ENCODE data around the gene ABCA13. TPM values are rescaled to one million over a fixed set of nuclear protein-coding genes. Genes with fewer than 3 reads are reported as not detected.

The ABCA13 gene
- total RNA-seq, 1 donor from 2014 or later = 4.3 TPM

DNA sequence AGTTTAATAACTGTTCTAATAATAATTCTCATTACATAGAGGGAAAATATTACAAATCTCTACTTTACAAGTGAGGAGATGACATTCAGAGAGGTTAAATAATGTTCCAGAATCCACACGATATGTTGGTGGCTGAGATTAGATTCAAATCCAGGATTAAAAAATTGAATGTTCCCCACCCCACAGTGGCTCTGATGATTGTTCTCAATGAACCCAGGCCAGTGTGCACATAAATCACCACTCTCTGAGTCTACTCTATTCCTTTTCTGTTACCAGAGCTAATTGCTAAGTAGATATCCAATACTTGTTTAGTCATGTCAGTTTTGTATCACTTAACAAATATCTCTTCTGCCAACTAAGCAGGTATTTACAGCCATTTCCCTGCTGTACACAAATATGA is 281.0 kb downstream of the ABCA13 start:
- ATAC-seq = no peak

DNA sequence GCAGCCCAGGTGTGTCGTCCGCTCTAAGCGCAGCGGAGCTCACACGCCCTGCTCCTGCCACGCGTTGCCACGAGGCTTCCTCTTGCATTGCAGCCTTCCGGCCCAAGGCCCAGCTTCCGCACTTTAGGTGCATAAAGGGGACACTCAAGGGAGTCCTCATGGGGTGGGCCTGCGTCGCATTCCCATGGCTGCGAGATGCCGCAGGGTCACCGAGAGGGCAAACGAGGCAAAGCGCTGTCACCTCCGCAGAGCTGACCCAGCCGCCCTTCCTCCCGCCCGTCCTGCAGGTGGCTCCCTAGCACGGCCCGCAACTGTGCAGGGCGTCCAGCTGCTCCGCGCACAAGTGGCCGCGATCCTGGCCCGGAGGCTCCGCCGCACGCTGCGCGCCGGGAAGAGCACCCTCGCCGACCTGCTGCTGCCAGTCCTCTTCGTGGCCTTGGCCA is 283.5 kb downstream of the ABCA13 start:
- ATAC-seq = no peak

DNA sequence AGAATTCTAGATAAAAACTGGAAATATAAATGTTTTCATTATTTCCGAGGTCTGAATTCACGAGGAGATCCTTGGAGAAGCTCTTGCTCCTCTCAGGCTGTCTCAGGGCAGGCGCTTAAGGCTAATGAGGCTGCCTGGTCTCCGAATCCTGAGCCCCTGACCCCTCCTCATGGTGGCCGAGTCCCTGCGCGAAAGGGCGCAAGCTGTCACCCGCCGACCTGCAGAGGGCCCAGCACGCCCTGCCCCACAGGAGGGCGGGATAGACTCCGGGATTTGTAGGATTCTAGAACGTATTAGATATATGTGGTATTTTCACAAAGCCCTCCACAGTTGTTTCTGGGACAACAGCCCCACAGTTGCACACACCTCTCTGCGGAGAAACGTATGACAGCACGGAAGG is 284.1 kb downstream of the ABCA13 start:
- no peak for ATAC-seq

DNA sequence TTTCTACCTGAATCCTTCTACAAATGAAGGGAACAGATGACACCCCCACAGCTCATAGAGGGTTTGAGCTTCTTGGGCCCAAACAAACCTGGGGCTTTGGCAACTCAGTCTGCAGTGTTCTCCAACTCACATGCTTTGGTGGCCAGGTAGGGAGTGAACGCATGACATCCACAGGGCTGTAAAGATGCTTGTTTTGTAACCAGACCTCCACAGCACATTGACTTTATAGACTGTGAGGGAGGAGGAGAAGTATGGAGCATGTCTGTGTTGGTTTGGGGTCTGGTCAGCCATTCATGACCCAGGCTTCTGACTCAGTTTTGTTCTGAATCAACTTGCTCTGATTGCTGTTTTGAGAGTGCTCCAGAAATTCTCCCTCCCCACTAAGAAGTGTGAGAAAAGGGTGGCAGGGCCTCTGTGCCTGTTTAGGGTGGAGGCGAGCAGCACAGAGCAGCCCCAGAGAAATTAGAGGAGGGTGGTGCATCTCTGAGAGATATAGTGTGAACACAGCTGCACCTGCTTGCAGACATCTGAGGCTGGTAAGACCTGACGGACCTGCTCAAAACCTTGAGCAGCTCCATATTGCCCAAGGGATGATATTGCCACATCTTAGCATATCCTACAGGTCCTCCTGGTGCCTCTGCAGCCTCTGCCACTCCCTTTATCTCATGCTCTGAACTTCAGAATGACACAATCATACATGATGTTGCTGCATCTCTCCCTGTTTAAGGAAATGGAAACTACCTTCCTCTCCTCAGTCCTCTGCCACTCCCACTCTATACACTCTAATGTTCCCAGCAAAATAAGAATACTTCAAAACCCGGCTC is 287.7 kb downstream of the ABCA13 start:
- peak; percentile 99 for ATAC-seq

DNA sequence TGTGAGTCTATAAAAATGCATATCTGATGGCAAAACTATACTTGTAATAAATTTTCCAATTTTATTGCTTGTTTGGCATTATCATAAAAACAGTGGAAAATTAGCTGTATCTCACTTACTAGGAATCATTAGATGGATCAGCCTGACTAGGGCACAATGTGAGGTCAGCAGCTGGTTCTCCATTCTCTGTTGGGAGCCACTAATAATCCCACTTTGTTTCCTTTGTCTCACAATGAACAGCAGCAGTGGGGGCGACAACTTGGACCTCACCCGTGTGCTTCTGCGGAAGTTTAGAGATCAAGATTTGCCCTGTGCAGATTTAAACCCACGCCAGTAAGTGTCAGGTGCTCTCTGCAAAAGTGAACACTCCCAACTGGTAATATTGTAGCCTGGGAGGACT is 295.5 kb downstream of the ABCA13 start:
- ATAC-seq = no peak

- ATAC-seq = no peak
These were observed 299.9 kb downstream of the ABCA13 start for GRCh38 chr7:48471196-48471595.

- ATAC-seq = no peak
These were observed 301.4 kb downstream of the ABCA13 start for GRCh38 chr7:48472640-48473039.

- no peak for ATAC-seq
These were observed 302.1 kb downstream of the ABCA13 start for GRCh38 chr7:48473205-48473865.

GRCh38 chr7:48481235-48481634 is 310.0 kb downstream of the ABCA13 start:
- ATAC-seq = no peak

GRCh38 chr7:48497521-48497920 is 326.3 kb downstream of the ABCA13 start:
- no peak for ATAC-seq

- ATAC-seq = no peak
These were observed 330.8 kb downstream of the ABCA13 start for GRCh38 chr7:48502021-48502420.

GRCh38 chr7:48505051-48505450 is 333.8 kb downstream of the ABCA13 start:
- ATAC-seq = no peak

DNA sequence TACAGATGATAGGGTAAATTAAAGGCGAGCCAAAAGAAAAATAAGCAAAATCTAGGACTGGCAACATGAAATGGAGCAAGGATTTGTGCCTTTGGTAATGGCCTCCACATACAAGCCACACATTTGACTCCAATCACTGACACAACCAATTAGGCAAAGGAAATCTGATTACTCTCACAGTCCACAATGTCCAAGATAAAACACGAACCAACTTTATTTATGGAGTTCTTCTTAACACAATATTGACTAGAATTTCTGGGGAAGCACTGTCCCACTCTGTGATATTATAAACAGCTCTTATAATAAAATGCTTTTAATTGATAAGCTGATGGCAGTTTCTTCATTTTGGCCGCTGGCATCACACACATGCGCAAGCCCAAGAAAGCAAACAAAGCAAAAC is 334.2 kb downstream of the ABCA13 start:
- ATAC-seq = no peak

- ATAC-seq = no peak
These were observed 335.3 kb downstream of the ABCA13 start for GRCh38 chr7:48506569-48506968.

DNA sequence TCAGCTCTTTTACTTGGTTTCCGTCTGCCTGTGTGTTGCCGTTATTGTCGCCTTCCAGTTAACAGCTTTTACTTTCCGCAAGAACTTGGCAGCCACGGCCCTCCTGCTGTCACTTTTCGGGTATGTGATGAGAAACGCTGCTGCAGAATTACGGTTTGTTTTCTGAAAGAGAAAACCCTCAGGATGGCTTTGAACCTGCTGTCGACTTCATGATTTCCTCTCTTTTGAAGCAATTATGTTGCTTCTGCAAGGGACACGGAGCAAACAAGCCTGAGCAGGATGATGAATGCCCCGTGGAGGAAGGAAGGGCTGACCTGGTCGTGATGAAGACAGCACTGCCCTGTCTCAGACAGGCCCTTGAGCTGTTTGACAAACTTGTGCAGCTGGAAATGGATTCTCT is 339.8 kb downstream of the ABCA13 start:
- ATAC-seq = peak; percentile 37

DNA sequence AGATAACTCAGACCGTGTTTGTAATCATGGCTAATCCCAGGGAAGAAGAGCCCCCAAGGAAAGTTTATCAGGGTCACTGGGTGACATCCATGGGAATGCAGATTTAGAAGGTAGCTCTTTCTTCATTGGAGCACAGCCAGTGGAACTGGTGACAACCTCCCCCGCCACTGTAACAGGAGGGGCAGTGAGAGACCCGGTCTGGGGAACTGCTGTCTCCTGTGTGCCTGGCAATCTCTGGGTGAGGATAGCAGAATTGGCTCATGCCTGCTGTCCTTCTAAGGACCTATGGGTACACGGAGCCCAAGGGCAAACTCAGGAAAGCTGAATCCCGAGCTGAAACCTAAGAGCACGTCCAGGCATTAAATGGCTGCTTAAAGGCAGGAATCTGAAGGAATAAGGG is 341.6 kb downstream of the ABCA13 start:
- no peak for ATAC-seq

- no peak for ATAC-seq
These were observed 343.9 kb downstream of the ABCA13 start for GRCh38 chr7:48515171-48515570.

DNA sequence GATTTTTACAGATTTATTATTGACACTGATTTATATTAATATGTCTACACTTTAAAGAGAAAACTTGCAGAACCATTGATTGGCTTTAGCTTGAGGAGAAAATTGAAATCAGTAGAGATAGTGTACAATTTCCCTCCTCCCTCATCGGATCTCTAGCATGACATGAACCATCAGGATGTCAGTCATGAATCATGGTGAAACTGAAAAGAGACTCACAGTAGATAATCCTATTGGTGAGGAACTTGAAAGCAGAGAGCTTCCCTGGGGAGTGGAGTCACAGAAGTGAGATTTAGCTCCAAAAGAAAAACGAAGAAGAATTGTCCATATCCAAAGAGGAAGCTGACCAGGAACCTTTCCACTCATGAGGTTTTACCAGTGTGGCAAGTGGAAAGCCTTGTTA is 346.8 kb downstream of the ABCA13 start:
- no peak for ATAC-seq

- ATAC-seq = peak; percentile 20
These were observed 351.4 kb downstream of the ABCA13 start for GRCh38 chr7:48522692-48523091.

DNA sequence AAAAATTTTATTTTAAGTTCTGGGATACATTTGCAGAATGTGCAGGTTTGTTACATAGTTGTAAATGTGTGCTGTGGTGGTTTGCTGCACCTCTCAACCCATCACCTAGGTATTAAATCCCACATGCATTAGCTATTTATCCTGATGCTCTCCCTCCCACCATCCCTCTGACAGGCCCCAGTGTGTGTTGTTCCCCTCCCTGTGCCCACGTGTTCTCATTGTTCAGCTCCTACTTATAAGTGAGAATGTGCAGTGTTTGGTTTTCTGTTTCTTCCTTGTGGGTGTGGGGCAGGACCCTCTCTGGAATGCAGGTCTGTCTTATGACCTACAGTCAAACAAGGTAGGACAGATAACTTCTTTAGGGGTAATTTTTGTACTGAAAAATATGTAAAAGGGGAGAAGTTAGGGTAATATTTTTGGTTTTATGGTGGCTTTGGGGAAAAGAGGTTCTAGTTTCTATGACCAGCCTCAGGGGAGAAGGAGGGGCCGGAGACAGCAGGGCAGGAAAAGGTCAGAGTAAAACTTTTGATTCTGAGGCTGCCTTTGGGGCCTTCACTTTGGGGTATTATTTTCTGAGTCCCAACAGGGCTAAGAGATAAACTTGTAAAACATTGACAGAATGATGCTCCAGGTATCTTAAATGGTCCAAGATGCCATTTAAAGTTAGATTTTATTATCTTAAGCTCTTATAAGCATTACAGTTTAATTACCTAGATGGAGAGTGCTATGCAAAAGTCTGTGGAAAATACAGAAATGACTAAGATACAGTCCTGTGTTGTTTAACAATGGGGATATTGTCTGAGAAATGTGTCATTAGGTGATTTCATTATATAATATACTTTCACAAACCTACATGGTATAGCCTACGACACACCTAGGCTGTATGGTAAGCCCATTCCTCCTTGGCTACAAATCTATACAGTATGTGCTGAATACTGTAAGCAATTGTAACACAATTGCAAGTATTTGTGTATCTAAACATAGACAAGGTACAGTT is 354.8 kb downstream of the ABCA13 start:
- ATAC-seq = no peak

DNA sequence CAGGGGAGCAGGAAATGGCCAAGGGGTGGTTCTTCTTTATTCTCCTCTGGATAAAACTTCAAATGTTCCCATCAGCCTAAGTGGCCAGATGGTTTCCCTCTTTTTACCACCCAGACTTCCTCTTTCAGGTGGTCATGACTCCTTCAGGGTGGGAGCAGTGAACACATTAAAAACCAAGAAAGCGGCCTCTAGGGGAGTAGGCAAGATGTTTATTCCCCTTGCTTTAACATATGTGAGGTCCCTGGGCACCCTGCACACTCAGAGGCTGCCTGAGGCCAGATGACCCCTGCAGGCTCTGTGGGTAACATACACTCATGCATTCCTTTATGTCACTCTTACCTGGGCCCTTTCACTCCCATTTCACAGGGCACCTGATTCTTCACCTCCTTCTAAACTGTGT is 357.4 kb downstream of the ABCA13 start:
- no peak for ATAC-seq

GRCh38 chr7:48537561-48537960 is 366.3 kb downstream of the ABCA13 start:
- ATAC-seq = peak; percentile 95

DNA sequence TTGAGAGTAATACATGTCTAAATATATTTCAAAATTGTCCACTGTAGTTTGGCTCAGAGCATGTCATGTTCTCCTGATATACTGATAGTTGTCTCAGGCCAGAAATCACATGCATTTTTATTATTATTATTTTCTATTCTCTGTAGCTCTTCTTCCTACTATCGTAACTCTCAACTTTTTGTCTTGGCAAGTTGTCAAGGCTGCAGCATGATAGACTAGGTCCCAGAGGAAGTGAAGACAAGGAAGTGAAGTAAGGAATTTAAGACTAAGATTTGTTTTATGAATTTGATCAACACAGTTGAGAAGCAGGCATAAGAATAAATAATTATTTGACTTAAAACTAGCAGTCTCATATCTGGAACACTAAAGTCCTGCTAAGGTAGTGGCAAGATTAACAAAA is 369.5 kb downstream of the ABCA13 start:
- no peak for ATAC-seq

All from esophagus mucosa (tissue), 1 donor.